GM18909 (cell line): ENCODE results near the gene TBC1D5.
"Not testable (repeated sequence)": the region's sequence is repeated elsewhere in the genome, so short reads cannot be mapped to it uniquely, and the experiment has no call there.

ENCODE experiments used
- ATAC-seq: cut with Tn5 transposase; IDR thresholded peaks from one replicate; pipeline ENCODE4 v1.9.1; 2021; ENCODE audit warnings: mild to moderate bottlenecking; ENCODE audit not compliant: unreplicated experiment, poor library complexity

The TBC1D5 gene

DNA sequence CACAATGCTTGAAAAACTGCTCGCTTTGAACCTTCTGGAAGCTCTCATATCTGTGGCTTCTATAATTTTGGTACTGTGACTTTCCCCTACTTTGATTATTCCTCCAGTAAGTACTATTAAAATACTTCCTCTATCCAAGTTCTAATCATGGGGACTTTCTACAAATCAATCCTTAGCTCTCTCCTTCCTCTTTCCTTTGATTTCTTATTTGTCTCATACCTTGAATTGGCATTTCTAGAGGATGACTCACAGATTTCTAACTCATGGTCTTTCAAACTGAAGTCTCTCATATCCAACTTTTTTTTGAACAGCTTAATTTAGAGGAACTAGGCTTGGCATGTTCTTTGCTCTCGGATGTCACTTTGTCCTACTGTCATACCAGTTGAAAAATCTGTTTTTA lies 241.8 kb downstream of the TBC1D5 start:
- ATAC-seq, result no peak

DNA sequence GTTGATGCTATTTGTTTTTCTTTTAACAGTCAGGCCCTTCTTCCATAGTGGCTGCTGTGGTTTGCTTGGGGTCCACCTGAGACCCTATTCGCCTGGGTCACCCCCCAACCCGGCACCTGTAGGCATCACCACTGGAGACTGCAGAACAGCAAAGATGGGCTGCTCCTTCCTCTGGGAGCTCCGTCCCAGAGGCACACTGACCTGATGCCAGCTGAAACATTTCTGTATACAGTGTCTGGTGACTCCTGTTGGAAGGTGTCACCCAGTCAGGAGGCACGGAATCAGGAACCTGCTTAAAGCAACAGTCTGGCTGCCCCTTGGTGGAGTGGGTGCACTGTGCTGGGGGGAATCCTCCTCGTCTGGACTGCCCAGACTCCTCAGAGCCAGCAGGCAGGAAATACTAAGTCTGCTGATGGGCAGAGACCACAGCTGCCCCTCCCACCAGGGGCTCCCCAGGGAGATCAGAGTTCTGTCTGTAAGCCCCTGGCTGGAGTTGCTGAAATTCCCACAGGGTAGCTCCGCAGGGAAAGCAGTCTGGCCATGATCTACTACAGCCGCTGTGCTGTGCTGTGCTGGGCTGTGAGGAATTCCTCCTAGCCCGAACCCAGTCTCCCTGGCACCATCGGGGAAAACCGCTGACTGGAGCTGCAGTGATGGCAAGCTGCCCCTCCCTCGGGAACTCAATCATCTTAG lies 248.2 kb downstream of the TBC1D5 start:
- no peak for ATAC-seq

DNA sequence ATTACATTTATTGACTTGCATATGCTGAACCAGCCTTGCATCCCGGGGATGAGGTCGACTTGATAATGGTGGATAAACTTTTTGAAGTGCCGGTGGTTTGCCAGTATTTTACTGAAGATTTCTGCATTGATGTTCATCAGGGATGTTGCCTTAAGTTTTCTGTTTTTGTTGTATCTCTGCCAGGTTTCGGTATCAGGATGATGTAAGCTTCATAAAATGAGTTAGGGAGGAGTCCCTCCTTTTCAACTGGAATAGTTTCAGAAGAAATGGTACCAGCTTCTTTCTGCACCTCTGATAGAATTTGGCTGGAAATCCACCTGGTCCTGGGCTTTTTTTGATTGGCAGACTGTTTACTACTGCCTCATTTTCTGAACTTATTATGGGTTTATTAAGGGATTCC lies 250.8 kb downstream of the TBC1D5 start:
- no peak for ATAC-seq

GRCh38 chr3:17491190-17491589 lies 251.2 kb downstream of the TBC1D5 start:
- ATAC-seq, result not testable (repeated sequence)

DNA sequence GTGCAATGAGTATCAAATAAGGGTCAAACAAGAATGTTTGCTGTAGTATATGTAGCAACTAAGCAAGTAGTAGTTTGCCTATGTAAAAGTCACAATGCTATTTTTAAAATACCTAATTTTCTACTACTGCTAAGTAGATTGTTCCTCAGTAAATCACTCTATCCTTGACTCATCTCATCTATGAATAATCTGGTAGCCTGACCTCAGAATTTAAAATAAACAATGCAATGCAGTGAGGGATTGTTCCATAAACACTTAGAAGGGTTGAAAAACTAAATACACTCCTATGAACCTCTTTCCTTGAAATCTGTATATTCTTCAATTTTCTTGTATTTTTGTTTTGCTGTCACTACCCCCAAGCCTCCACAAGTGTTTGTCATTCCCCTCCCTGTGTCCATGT lies 253.3 kb downstream of the TBC1D5 start:
- no peak for ATAC-seq

DNA sequence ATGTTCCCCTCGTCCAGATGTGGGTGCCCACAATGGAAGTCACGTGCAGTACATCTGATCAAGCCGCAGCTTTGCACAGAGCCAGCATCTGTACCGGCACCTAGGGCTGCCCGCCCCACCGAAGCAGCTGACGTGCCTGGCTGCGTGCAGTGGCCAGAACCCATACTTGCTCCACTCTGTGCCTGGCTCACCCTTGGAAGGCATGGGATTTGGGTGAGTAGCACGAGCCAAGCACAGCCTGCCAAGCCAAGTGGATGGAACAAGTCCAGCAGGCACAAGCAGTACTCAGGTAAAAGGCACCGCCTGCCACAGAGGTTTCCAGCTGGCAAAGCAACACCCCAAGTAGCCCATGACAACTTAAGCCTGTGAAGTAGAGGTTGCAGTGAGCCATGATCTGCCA lies 261.3 kb downstream of the TBC1D5 start:
- no peak for ATAC-seq

DNA sequence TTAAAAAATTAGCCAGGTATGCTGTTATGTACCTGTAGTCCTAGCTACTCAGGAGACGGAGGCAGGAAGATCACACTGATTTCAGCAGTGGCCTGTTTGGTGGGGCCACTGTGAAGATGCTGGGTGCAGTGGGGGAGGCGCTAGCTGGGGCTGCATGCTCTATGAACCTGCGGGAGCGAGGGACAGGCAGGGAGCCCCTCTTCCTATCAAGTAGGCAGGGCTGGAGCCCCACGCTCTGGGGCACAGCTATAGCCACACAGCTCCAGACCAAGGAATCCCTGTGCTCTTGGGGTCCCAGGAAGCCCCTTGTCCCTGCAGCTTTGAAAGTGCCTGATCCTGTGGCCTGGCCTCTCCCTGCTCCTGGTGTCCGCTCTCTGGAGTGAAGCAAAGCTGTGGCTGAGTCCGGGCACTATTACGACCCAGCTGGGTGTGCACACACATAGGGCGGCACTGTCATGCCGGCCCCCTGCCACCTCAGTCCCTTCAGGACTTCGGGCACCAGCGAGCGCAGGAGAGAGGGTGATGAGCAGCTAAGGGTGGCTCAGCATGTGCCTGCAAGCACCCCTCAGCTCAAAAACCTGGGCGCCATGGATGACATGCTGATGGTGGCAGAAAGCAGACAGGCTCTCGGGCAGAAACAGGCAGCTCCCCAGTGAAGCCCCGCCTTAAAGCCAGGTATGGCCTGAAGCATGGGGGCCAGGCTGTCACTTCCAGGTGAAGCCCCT lies 262.6 kb downstream of the TBC1D5 start:
- no peak for ATAC-seq

- ATAC-seq, result no peak
These were observed 263.8 kb downstream of the TBC1D5 start for GRCh38 chr3:17478673-17479072.

DNA sequence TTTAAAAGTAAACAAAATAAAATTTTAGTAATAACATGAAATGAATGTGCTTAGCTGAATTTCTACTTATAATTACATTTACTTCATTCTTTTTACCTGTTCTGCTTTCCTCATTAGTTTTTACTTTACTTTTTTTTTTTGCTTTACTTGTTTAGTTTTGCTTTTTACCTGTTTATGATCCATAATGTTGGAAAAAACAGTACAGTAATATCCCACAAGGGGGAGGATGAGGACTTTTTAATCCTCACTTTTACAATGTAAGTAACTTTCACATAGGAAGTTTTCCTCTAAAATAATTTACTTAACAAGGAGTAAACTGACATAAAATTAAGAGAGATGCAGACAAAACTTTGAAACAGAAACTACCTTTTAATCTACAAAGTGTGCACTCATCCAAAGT lies 268.7 kb downstream of the TBC1D5 start:
- no peak for ATAC-seq

DNA sequence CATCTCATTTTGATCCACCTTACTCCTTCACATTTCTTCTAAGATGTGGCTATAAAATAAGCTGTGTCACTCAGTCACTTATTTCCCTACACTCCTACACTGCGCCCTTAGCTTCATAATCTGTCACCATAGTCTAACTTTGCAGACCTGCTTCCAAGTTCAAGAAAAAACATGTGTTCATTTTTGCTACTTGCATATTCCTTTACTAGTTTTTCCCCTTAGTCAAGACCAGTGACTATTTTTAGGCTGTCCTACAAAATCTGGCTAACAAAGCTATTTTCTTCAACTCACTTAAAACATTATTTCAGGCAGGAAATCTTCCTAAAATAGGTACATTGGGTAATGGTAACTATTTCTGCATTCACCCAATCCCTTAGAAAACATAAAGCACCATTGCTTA lies 272.5 kb downstream of the TBC1D5 start:
- ATAC-seq, result no peak

DNA sequence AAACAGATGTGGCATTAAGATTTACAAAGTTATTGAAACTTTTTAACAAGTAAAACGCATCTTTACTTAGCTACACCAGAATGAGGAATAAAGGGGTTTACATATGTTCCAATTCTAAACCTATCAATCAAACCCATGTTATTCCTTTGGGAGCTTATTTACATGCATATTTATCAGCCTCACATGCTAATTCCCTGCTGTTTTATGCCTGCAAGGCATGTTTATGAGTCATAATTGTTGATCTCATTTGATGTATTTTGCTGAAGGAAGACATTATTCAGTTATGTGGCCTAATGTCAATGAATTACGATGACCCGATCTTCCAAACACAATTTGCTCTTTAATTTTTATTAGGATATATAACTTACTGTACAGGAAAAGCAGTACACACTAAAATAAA lies 272.9 kb downstream of the TBC1D5 start:
- ATAC-seq, result no peak

DNA sequence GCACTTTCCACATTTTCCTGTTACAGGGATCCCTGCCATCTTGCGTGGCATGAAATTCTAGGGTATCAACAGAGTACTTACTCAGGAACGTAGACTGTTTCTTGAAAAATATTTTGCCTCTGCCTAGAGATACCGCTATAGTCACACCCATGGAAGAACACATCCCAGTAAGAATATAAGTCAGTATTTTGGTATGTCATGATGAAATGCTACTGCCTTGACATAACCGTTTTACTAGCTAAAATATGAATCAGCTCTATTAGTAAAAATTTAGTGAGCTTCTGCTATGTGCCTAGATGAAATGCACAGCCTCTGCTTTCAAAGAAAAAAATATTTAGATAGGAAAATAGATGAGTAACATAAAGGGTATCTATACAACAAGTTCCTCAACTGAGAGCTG lies 276.4 kb downstream of the TBC1D5 start:
- no peak for ATAC-seq

DNA sequence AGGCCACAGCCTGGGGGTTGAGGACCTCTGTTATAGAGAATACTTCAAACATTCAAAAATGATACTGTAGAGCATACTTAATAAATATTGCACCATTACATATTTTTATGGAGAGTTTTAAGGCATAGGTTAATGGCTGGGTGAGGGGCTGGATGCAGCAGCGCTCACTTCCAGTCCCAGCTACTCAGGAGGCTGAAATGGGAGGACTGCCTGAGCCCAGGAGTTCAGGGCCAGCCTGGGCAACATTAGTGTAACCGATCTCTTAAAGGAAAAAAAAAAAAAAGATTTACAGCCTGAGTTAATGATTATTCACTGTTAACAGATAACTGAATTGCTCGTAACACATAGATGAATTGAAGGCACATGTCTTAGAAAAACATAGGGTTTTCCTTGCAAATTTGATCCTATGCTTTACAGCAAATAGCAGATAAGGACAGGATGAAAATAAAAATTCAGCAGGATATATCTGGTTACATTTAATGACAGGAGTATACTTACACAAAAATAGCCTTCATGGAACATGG lies 282.9 kb downstream of the TBC1D5 start:
- no peak for ATAC-seq

GRCh38 chr3:17456650-17457049 lies 285.8 kb downstream of the TBC1D5 start:
- ATAC-seq, result no peak

DNA sequence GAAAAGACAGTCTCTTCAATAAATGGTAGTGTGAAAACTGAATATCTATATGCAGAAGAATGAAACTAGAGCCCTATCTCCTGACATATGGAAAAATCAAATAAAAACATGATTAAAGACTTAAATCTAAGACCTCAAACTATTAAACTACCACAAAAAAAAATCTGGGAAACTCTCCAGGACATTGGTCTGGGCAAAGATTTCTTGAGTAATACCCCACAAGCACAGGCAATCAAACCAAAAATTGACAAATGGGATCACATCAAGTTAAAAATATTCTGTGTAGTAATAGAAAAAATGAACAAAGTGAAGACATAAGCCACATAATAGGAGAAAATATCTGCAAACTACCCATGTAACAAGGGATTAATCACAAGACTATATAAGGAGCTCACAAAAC lies 286.4 kb downstream of the TBC1D5 start:
- no peak for ATAC-seq

DNA sequence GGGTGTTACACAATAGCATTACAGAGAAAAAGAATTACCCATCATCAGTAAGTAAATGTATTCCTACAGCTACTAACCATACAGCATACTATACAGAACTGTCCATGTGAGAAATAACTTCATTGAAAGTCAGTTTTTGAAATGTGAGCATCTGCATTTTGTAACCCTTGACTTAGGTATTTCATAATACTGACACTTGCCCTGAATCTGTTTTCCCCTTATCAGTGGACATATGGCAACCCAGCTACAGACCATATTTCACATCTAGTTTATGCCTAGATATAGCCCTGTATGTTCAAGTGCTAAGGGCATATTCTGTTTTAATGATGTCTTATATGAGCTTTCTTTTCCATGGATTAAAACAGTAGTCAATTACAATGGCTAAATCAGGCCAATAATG lies 297.6 kb downstream of the TBC1D5 start:
- ATAC-seq, result no peak

DNA sequence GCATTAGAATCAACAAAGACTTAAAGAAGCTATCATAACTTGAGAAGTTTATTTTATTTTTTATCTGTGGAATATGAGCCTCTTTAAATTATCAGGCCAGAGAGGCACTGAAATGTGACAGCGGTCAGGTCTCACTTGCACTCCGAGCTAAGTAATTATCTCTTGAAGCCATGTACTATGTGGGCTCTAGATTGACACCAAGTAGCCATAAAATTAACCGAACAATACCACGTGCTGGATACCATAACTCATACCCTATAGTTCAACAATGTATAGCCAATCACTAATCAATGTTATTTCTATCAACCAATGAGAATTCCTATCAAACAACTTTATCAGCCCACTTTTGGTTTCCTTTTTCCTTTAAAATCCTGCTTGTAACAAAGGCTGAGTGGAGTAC lies 299.3 kb downstream of the TBC1D5 start:
- no peak for ATAC-seq

- no peak for ATAC-seq
These were observed 299.9 kb downstream of the TBC1D5 start for GRCh38 chr3:17442332-17443049.

GRCh38 chr3:17433876-17434275 lies 308.6 kb downstream of the TBC1D5 start:
- no peak for ATAC-seq

DNA sequence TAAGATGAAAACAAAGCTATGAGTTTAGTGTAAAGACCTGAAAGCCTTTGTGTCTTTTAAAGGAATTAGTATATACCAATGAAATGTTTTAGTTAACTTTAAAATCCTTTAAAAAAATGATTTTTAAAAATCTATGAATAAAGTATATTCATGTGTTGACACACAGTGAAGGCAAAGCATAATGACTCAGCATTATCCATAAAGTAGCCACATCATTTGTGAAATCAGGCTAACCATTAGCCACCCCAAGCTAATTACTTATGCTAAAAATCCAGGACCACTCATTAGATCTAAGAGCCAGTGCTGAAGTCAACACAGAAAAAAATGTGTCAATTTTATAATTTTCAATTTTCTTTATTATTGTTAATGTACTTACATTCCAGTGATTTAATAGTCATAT lies 310.2 kb downstream of the TBC1D5 start:
- no peak for ATAC-seq

GRCh38 chr3:17431484-17432045 lies 310.9 kb downstream of the TBC1D5 start:
- ATAC-seq, result no peak
